ENCODE results near the gene ALOX5AP. TPM values are rescaled to one million over a fixed set of nuclear protein-coding genes. Genes with fewer than 3 reads are reported as not detected.

ALOX5AP gene
- total RNA-seq, 3 donors from 2014 or later: 5.1 to 13.8 (median 11.8) TPM

DNA sequence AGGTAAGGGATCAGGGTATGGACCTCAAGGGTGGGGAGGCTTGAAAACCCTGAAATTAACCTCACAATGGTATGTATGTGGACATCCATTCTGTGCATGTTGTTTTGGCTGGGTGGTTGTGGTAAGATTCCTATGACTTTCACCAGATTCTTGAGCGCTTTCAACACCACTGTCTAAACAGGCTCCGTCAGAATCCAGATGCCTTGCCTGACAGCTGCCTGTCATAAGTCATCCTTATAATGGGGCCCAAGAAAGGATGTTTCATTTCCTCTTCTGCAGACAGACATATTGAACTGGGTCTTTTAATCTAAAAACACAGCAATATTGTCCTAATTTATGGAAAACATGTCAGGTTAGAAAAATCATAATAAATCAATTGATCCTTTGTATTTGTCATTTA is 41.3 kb downstream of the ALOX5AP start:
- intact Hi-C loops (cut with DNase I, micrococcal nuclease): no loop called here

DNA sequence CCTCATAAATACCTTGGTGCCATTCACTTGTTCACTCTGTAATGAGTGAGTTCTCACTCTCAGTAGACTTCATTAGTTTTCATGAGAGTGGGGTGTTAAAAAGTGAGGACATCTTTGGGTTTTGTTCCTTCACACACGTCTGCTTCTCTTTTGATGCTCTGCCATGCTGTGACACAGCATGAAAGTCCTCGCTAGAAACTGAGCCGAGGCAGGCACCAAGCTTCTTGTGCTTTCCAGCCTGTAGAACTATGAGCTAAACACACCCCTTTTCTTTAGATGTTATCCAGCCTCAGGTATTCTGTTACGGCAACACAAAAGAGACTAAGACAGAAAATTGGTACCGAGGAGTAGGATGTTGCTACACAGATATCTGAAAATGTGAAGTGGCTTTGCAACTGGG is 43.7 kb downstream of the ALOX5AP start:
- intact Hi-C loops (cut with DNase I, micrococcal nuclease): no loop called here
- no peaks in the 10 kb centered on the region for H3K4me1 ChIP-seq (ENCODE audit: low read depth)
- H3K9me3 ChIP-seq: no peaks in the 10 kb centered on the region
- H3K36me3 ChIP-seq (ENCODE audit: low read depth): no peaks in the 10 kb centered on the region
- H3K4me3 ChIP-seq: no peak overlapping the region
- DNase-seq (no peak), ATAC-seq (no peak)
- TF ChIP-seq, protein P1, sequence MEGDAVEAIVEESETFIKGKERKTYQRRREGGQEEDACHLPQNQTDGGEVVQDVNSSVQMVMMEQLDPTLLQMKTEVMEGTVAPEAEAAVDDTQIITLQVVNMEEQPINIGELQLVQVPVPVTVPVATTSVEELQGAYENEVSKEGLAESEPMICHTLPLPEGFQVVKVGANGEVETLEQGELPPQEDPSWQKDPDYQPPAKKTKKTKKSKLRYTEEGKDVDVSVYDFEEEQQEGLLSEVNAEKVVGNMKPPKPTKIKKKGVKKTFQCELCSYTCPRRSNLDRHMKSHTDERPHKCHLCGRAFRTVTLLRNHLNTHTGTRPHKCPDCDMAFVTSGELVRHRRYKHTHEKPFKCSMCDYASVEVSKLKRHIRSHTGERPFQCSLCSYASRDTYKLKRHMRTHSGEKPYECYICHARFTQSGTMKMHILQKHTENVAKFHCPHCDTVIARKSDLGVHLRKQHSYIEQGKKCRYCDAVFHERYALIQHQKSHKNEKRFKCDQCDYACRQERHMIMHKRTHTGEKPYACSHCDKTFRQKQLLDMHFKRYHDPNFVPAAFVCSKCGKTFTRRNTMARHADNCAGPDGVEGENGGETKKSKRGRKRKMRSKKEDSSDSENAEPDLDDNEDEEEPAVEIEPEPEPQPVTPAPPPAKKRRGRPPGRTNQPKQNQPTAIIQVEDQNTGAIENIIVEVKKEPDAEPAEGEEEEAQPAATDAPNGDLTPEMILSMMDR (IDR thresholded peaks at IDR 0.05): no peak

More for the DNA sequence above, 41.3 kb downstream of the ALOX5AP start:
- TF ChIP-seq, protein P1 (IDR thresholded peaks at IDR 0.05): no peak
- Histone ChIP-seq H3K4me1 (ENCODE audit: low read depth) (no peaks in the 10 kb centered on the region), H3K9me3 (no peaks in the 10 kb centered on the region), H3K36me3 (ENCODE audit: low read depth) (no peaks in the 10 kb centered on the region), H3K4me3 (no peak overlapping the region)
- DNase-seq (no peak), ATAC-seq (no peak)

DNA sequence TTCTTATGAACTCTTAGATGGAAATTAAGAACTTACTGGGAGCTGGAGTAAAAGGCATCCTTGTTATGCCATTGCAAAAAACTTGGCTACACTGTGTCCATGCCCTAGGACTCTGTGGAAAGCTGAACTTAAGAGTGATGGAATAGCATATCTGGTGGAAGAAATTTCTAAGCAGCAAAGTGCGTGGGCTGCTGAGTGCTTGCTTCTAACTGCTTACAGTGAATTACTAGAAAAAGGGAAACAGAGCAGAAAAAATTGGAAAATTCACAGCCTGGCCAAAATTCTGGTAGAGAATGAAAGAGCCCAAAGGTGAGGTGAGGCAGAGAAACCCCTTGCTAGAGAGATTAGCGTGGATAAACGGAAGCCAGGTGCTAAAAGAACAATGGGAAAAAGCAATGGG is 44.3 kb downstream of the ALOX5AP start:
- H3K36me3 ChIP-seq (ENCODE audit: low read depth): no peaks in the 10 kb centered on the region
- no peaks in the 10 kb centered on the region for H3K4me1 ChIP-seq (ENCODE audit: low read depth)
- H3K9me3 ChIP-seq: no peaks in the 10 kb centered on the region
- ATAC-seq (no peak), DNase-seq (no peak)
- TF ChIP-seq, protein P1 (IDR thresholded peaks at IDR 0.05): no peak
- H3K4me3 ChIP-seq: no peak overlapping the region
- intact Hi-C loops (cut with DNase I, micrococcal nuclease): no loop called here

DNA sequence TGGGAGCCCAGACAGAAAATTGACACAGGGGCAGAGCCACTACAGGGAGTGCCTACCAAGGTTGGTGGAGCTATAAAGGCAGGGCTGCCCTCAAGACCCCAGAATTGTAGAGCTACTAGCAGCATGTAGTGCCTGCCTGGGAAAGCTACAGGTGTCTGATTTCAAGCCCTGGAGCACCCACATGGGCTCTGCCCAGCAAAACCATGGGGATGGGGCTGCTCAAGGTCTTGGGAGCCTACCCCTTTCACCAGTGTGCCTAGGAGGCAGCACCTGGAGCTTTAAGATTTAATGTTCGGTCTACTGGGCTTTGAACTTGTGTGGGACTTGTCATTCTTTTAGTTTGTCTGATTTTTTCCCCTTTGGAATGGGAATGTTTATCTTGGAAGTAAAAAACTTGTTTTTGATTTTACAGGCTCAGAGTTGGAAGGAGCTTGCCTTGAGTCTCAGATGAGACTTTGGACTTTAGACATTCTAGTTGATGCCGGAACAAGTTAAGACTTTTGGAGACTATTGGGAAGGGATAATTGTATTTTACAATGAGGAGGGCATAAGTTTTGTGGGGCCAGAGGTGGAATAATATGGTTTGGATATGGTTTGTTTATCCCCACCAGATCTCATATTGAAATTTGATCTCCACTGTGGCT is 45.1 kb downstream of the ALOX5AP start:
- DNase-seq (no peak), ATAC-seq (peak; percentile 61)
- H3K9me3 ChIP-seq: no peaks in the 10 kb centered on the region
- no peak overlapping the region for H3K4me3 ChIP-seq
- TF ChIP-seq, protein P1 (IDR thresholded peaks at IDR 0.05): no peak
- no peaks in the 10 kb centered on the region for H3K36me3 ChIP-seq (ENCODE audit: low read depth)
- no peaks in the 10 kb centered on the region for H3K4me1 ChIP-seq (ENCODE audit: low read depth)
- intact Hi-C loops (cut with DNase I, micrococcal nuclease): no loop called here

DNA sequence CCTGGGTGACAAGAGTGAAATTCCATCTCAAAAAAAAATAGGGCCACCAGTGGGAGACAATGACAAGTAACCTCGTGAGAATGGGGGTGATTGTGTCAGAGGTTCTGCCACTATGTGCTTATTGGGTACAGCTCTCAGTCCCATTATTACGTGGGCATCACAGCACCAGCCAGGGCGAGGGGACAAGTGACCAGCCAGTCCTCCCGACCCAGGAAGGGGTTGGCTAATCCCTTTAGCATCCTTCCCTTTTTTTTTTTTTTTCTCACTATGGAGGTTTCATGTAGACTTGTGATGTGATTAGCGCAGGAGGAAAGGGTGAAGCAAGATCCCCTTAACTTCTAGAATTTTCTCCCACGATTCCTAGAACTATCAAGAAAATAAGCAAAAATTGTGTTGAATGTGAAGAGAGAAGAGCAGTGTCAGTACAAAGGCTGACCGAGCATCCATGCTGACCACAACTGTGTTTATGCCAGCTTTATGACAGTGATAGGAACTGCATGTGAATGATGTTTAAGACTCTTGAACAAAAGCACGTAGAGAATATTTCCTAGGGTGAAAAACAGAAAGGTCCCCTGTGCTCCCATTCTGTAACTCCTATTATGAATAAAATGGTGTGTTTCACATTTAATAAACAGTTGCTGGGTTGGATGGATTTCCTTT is 50.0 kb downstream of the ALOX5AP start:
- intact Hi-C loops (cut with DNase I, micrococcal nuclease): no loop called here
- DNase-seq (no peak), ATAC-seq (no peak)
- H3K9me3 ChIP-seq: no peaks in the 10 kb centered on the region
- H3K4me3 ChIP-seq: no peak overlapping the region
- no peaks in the 10 kb centered on the region for H3K36me3 ChIP-seq (ENCODE audit: low read depth)
- TF ChIP-seq, protein P1 (IDR thresholded peaks at IDR 0.05): no peak
- no peaks in the 10 kb centered on the region for H3K4me1 ChIP-seq (ENCODE audit: low read depth)
